GM21528 (cell line): Measurements from ENCODE around the gene KIF4A.
"Not testable (repeated sequence)": the region's sequence is repeated elsewhere in the genome, so short reads cannot be mapped to it uniquely, and the experiment has no call there.

Source experiments
- ATAC-seq: cut with Tn5 transposase; IDR thresholded peaks from one replicate; pipeline ENCODE4 v1.9.1; 2021; ENCODE audit warnings: mild to moderate bottlenecking, moderate library complexity; ENCODE audit not compliant: unreplicated experiment, low FRiP score

The KIF4A gene

GRCh38 chrX:70386235-70386634 is 96.3 kb downstream of the KIF4A start:
- no peak for ATAC-seq

DNA sequence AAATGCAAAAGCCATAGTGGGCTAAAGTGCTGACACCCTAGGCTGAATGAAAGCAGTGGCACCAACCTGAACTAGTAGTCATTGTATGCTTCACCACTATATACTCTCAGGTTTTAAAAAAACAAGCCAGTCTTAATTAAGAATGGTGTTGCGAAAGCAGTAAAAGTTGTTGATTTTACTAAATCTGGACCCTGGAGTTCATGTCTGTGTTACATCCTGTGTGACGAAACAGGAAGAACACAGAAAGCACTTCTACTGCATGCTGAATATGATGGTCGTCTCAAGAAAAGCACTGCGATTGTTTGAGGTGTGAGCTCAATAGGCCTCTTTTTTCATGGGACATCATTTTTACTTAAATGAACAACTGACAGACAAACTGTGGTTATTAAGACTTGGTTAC is 109.0 kb downstream of the KIF4A start:
- no peak for ATAC-seq

DNA sequence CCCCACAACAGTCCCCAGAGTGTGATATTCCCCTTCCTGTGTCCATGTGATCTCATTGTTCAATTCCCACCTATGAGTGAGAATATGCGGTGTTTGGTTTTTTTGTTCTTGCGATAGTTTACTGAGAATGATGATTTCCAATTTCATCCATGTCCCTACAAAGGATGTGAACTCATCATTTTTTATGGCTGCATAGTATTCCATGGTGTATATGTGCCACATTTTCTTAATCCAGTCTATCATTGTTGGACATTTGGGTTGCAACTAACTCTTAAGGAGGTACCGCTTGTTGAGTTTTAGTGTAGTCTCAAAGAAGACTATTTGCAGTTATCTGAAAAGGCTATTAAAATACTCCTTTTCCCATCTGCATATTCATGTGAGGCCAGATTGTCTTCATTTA is 110.3 kb downstream of the KIF4A start:
- not testable (repeated sequence) for ATAC-seq

- no peak for ATAC-seq
Measured at GRCh38 chrX:70402721-70403120, 112.8 kb downstream of the KIF4A start.

- ATAC-seq = no peak
Measured at GRCh38 chrX:70405003-70405402, 115.1 kb downstream of the KIF4A start.

GRCh38 chrX:70410921-70411320 is 121.0 kb downstream of the KIF4A start:
- ATAC-seq = no peak

GRCh38 chrX:70411475-70411874 is 121.6 kb downstream of the KIF4A start:
- no peak for ATAC-seq

GRCh38 chrX:70421618-70422017 is 131.7 kb downstream of the KIF4A start:
- no peak for ATAC-seq

DNA sequence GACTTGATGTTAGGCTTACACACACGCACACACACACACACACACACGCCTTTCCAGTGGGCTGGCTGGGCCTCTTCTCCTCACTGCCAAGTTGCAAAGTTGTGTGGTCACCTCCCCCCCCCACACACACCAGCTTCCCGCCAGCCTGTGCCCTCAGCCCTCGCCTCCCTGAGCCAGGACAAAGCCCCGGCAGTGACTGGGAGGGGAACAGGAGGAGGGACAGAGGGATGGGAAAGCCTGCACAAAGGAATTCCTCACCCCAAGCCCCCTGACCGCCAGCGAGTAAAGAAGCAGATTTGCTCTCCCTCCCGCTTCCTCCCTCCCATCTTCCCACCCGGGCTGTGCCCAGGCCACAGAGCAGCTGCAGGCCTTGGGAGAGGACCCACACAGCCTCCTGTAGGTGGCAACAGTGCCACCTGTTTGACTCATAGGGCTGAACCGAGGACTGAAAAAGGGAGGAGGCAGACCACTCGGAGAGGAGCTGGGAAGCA is 133.0 kb downstream of the KIF4A start, which contains the start of gene GDPD2:
TSS of gene GDPD2 (plus strand) at position 464 of the 491 bp plus-strand sequence. CDS start 1,671 bp downstream, outside the sequence.
- no peak for ATAC-seq

GRCh38 chrX:70423936-70424675 is 134.2 kb downstream of the KIF4A start:
- ATAC-seq = no peak

- ATAC-seq = no peak
Measured at GRCh38 chrX:70424801-70425200, 134.9 kb downstream of the KIF4A start.

- no peak for ATAC-seq
Measured at GRCh38 chrX:70426286-70427278, 136.7 kb downstream of the KIF4A start.

DNA sequence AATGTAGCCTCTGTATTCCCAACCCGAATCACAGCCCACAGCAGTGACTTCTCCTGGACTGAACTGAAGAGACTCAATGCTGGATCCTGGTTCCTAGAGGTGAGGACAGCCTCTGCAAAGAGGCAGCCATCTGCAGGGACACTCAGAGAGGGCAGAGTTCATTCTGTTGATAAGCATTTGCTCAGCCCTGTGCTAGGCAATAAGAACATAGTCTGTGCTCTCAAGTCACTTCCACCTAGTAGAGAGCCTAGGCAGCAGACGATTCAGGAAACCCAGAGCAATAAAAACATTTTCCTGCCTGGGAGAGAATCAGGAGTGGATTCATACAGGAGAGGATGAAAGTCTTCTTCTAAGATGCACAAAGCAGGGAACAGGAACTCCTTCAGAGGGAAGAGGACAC is 137.5 kb downstream of the KIF4A start:
- no peak for ATAC-seq

GRCh38 chrX:70429759-70430158 is 139.9 kb downstream of the KIF4A start:
- ATAC-seq = no peak

GRCh38 chrX:70432936-70433847 is 143.3 kb downstream of the KIF4A start:
- no peak for ATAC-seq

- peak; percentile 68 for ATAC-seq
Measured at GRCh38 chrX:70433848-70434351, 144.0 kb downstream of the KIF4A start.

DNA sequence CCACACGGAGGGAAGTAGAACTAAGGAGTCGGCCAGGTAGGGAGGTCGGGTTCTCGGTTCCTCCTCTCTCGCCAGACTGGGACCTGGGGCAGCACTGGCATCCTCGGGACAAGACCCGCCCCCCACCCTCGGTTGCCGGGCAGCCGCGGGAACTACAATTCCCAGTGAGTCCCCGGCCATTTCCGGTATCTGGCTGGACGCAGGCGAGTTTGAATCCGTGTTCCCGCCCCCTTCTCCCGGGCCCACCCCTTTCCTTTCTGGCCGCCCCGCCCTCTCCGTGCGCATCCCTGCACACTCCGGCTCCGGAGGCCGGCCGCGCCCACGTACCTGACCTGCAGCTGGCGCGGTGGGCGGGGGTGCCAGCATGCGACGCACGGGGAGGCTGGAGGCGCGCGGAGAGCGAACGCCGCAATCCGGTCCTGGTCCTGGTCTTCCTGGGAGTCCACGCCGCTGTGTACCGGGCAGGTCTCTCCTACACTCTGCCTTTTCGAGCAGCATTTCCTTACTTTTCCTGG is 144.5 kb downstream of the KIF4A start:
- peak; percentile 65 for ATAC-seq

GRCh38 chrX:70434914-70435586 is 145.1 kb downstream of the KIF4A start:
- ATAC-seq = no peak

- ATAC-seq = no peak
Measured at GRCh38 chrX:70436343-70436742, 146.4 kb downstream of the KIF4A start.
